Suppressor macrophage treated with lipopolysaccharide for 4 hours (primary cell): ENCODE measurements around the gene LUZP1.

Experiments
- DNase-seq: peaks from one replicate; pipeline ENCODE4 v3.0.0-alpha.2; 2020

The LUZP1 gene

DNA sequence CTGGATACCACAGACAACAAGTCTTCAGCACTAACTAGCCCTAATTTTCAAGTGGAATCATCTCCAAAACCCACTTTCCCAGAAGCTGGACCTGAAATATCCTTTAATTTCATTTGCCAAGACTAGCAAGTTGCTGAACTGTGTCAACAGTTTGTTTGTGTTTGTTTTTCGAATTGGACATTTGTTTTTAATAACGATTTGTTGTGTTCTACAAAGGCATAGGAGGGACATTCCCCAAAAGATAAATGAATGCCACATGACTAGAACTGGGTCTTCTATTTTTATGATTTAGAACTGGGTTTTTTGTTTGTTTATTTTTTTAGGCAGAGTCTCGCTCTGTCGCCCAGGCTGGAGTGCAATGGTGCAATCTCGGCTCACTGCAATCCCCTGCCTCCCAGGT is 17.9 kb downstream of the LUZP1 start:
- DNase-seq: no peak

DNA sequence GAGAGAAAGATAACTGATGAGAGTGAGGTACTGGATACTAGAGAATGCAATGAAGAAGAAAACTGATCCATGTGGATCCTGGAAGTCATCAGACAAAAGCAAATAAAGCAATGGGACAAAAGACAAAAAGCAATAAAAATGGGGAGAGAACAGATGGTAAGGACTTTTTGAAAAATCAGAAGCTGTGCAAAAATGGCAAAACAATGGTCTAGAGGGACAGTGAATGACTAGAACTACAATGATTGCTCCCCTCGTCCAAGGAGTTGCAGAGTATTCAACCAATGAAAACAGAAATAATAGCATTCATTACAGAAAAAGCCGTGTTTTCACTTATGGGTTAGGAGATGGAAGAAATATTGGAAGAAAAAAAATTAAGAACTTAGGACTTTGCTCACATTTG is 18.5 kb downstream of the LUZP1 start:
- no peak for DNase-seq

DNA sequence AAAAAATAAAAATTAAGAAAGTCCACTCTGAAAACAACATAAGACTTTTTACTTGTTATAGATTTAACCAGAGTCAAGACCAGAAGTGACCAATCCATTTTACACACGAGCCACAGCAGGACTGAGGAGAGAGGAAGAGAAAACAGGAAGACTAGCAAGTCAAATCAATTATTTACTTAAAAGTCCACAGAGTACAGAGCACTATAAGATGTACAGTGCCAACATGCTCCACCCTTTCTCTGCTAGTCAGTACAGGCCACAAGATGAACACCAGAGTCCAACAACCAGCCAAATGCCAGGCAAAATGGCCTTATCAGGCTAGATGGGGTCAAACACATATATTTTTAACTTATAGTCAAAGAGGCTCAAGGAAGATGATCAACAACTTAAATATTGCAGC is 19.5 kb downstream of the LUZP1 start:
- no peak for DNase-seq

DNA sequence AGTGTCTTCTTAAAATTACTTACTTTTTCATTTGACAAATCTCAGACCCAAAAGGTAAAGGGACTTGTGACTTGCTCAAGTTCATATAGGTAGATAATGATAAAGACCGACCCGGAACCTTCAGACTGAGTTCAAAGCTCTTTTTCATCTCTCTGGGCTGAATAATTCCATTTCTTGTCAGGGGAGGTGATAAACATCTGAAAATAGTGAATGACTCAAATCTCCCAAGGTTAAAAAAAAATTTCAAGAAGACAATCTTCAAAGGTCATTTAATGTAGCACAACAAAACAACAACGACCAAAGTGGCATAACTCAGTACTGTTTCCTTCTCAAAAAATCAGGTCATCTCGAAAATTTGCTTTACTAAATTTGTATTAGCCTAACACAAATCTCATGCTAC is 20.6 kb downstream of the LUZP1 start:
- DNase-seq: no peak

DNA sequence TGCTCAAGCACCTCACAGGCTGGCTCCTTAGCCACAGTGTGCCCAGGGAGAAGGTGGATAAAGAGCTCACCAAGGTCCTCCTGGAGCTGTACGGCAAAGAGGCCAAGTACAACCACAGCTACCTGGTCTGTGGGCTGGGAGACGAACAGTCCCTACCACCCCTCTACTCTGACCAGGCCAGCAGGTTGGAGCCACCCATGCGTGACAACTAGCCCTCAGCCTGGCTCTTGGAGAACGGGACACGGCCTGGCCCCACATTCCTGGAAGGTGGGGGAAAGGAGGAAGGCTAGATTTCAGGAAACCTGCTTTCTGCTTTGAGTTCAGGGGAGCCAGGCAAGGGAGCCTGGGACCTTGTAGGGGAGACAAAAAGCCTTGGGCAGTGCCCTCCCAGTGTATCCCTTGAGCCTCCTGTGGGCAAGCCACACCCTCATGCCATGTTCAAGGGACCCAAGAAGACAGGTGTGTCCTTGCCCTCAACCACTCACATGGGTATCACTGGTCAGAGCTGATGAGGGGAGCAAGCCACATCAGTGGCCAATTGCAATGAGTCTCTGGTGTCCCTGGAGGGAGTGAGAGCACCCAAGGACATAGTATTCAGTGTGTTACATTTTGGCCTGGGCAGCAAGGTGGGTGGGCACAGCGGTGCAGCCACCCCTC is 27.6 kb downstream of the LUZP1 start:
- no peak for DNase-seq

- DNase-seq: no peak
Measured at GRCh38 chr1:23135268-23135667, 33.4 kb downstream of the LUZP1 start.

DNA sequence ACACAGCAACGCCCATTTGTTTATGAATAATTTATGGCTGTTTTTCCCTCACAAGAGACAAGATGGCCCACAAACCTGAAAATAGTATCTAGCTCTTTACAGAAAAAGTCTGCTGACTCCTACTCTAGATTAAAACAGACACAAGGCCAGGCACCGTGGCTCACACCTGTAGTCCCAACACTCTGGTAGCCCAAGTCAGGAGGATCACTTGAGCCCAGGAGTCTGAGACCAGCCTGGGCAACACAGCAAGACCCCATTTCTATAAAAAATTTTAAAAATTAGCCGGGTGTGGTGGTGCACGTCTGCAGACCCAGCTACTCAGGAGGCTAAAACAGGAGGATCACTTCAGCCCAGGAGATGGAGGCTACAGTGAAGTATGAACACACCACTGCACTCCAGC is 34.6 kb downstream of the LUZP1 start:
- DNase-seq: no peak

- DNase-seq: no peak
Measured at GRCh38 chr1:23133587-23133986, 35.1 kb downstream of the LUZP1 start.

- DNase-seq: no peak
Measured at GRCh38 chr1:23132033-23132432, 36.6 kb downstream of the LUZP1 start.

- DNase-seq: no peak
Measured at GRCh38 chr1:23129846-23130245, 38.8 kb downstream of the LUZP1 start.

GRCh38 chr1:23126801-23127200 is 41.9 kb downstream of the LUZP1 start:
- DNase-seq: no peak

DNA sequence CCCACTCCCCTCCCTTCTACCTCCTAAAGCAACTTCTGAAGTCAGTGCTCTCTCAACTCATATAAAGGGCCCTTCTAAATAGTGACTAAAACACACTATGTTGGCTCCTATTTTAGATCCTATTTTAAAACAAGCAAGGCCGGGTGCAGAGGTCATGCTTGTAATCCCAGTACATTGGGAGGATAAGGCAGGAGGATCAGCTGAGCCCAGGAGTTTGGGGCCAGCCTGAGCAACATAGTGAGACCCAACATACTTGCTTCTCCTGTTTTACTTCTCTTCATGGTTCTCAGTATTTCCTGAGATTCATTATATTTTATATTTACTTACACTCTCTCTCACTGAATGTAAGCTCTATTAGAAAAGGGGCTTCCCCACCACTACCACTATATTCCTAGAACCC is 42.5 kb downstream of the LUZP1 start:
- DNase-seq: no peak

DNA sequence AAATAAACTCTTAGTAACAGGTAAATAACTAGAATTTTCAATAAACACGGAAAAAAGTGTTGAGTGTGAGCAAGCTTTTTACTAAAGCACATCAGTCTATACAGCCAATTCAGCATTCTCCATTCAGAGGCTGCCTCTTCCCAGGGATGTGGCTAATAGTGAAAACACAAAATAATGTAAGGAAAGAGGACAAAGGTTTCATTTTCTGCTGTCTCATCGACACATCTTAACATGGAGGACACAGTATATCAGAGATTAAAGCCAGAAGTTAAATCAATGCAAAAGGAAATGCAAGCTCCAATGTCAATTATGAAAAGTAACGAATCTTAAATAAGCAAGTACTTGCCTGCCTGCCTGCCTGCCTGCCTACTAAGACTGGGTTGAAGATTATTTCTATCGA is 43.2 kb downstream of the LUZP1 start:
- no peak for DNase-seq

DNA sequence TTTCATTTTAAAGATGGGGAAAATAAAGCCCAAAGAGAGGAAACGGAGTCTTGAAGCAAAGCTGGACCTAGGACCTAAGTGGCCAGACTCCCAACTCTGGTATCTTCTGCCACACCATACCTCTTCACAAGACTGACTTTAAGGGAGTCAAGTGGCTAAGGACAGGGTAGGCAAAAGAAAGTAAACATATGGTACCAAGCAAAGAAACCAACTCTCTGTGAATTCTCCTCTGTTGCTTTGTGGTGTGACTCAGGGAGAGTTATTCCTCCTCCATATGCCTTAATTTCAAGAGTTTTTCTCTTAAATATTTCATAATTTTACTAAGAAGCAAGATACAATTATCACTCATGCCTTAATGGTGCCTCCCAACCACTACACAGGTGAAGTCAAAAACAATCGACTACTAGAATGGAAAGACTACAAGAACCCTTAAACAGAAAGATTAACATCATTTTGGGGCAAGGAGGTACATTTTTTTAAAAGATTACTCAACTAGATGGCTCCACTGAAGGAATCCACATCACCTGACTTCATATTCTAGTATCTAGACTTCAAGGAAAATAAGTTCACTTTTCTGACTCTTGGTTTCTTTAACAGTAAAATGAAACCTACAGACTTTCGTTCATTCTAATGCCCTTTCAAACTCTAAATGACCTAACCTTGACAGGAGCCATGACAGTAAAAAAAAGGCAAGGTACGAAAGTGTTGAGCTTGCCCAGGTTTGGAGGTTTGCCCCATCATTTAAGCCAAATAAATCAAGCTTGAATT is 44.2 kb downstream of the LUZP1 start:
- DNase-seq: no peak

DNA sequence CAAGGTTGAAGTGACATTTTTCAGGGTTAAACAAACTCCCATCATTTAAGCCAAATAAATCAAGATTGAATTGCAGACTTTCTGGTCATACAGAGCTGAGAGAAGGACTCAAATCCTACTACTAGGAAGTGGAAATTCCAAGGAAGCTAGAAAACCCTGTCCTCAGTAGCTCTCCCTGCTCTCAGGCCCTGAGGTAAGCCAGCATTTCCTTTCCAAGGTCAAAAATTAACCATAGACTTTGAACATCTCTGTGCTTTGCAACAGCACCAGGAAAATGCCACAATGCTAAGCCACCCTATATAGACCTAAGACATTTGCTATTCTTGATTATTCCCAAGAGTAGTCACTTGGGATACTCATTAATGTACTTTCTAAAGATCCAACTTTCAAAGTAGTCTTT is 45.1 kb downstream of the LUZP1 start:
- no peak for DNase-seq

DNA sequence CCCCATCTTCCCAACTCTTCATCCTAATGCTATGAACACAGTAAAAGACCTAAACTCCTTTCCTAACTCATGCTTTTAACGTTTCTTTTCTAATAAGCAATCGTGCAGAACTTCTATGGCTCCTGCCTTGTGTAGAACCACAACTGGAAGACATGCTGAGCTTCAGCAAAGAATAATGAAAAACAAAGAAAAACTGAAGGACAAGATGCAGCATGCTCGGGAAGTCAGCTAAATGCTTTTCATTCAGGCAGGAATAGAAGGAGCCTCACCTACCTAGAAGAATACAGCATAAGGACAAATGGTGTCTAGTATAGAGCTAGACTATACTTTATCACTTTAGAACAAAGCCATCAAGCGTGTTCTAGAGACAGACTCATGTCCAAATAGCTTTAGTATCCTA is 45.9 kb downstream of the LUZP1 start:
- no peak for DNase-seq

DNA sequence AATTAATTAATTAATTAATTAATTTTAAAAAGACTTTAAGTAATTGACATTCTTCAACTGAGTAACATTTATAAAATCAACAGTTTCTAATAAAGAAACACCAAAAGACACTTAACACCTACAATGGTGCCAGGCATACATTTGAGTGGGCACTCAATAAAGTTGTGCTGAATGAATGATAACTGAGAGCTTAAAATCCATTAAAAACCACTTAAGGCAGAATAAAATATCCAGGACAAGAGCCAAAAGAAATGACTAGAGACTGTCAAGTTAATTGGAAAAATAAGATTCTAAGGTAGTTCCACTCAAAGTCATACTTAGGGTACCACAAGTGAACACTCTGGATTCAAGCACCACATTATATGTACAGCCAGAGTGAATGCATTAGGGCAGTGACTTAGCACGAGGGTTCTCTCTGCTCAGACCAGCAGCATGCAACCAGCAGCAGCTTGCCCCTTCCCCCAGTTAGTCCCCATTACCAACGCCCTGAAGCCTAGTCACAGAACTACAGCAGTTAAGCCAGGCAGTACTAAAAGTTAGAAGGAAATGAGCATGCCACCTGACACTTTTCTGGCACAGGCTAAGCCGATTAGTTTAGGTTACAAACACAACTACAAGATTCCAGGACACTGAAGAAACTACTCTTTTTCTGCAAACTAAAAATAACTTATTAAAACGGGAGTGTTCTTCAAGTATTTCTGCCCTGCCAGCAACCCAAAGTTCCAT is 46.5 kb downstream of the LUZP1 start:
- DNase-seq: no peak

DNA sequence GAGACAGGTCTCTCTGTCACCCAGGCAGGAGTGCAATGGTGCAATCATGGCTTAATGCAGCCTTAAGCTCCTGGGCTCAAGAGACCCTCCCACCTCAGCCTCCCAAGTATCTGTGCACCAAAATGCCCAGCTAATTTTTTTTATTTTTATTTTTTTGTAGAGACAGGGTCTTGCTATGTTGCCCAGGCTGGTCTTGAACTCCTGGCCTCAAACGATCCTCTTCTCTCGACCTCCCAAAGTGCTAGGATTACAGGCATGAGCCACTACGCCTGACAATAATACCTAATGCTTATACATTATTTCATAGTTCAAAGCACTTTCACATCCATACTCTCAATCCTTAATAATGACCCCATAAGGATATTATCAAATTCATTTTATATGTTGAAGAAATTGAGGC is 48.3 kb downstream of the LUZP1 start:
- no peak for DNase-seq

- peak; percentile 43 for DNase-seq
Measured at GRCh38 chr1:23118957-23119792, 49.5 kb downstream of the LUZP1 start.

DNA sequence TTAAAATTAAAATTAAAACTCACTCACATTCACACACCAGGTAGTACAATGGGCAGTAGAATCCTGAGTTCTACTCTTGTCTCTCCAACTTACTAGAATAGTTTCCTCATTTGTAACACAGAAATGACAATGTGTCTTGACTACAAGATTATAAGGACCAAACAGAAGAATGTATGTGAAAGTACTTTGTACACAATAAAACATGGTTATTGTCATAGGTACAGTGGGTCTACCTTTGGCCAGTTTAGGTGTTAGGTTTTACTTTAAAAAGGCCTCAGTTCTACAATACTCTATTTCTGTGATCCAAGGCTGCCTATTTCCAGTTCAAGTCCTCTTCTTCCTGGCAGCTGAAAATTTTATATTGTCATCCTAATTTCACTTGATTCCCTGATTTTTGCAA is 50.2 kb downstream of the LUZP1 start:
- DNase-seq: no peak

GRCh38 chr1:23116921-23117699 is 51.5 kb downstream of the LUZP1 start:
- DNase-seq: no peak

DNA sequence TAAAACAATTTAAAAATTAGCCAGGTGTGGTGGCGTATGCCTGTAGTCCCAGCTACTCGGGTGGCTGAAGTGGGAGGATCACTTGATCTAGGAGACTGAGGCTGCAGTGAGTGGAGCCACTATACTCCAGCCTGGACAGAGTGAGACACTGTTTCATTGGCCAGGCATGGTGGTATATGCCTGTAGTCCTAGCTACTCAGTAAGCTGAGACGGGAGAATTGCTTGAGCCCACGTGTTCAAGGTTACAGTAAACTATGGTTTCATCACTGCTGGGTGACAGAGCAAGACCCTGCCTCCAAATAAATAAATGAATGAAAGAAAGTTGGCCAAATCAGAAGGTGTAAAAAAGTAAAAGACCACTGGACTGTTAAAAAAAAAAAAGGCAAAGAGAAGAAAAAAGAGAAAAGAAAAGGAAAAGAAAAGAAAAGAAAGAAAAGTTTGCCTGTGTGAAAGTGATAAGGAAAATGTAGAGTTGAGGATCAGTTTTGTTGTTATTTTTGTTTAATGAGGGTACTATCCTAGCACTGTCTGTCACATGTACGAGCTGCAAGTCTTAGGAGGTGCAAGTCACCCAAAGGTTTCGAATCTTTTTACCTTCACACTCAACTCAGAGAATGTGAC is 52.3 kb downstream of the LUZP1 start:
- DNase-seq: no peak
